GM08714 (cell line): ENCODE measurements around the gene GATA3.

Source experiments
- H3K4me3 ChIP-seq: fragments of 200-500 bp; sonication (Bioruptor generic); 2 replicates; pipeline ENCODE4 v1.5.1; 2014; ENCODE audit warnings: mild to moderate bottlenecking, low read length, inconsistent platforms
- ZNF274 ChIP-seq: IDR thresholded peaks from 2 replicates; pipeline ENCODE4 v1.6.1; 2012; ENCODE audit warnings: mild to moderate bottlenecking, low read depth, low read length

GATA3 gene

GRCh38 chr10:8034466-8035005, 20.0 kb upstream of the GATA3 start:
- no peak overlapping the region; the same call in 1 of the 2 replicates for H3K4me3 ChIP-seq

DNA sequence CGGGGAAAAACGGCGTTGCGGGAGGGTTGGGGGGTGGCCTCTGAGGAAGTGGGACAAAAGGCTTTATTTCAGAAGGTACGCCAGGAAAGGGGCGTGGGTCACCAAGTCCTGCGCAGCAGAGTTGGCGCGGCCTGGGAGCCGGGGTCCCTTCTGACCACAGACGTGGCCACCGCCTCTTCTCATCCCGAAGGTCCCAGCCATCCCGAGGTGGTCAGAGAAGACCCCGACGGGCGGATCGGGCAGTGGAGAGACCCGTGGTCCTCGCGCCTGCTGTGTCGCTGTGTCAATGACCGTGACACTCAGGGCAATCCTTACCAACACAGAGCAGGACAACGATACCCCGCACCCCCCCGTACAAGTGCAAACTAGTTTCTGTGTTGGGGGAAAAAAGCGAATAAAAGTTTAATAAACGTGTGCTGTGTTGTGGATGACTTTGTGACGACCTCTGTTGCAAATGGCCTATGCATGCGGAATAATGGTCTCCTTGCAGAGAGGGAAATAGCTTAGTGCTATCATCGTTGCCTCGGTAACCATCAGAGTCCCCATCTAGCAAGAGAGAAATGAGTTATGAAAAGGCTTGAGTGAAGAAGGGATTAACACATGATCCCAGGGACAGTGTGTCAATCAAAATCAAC, 19.4 kb upstream of the GATA3 start:
- no peak overlapping the region for H3K4me3 ChIP-seq
- no peak for TF ChIP-seq ZNF274

More at GRCh38 chr10:8034466-8035005, 20.0 kb upstream of the GATA3 start:
- TF ChIP-seq ZNF274 = no peak

DNA sequence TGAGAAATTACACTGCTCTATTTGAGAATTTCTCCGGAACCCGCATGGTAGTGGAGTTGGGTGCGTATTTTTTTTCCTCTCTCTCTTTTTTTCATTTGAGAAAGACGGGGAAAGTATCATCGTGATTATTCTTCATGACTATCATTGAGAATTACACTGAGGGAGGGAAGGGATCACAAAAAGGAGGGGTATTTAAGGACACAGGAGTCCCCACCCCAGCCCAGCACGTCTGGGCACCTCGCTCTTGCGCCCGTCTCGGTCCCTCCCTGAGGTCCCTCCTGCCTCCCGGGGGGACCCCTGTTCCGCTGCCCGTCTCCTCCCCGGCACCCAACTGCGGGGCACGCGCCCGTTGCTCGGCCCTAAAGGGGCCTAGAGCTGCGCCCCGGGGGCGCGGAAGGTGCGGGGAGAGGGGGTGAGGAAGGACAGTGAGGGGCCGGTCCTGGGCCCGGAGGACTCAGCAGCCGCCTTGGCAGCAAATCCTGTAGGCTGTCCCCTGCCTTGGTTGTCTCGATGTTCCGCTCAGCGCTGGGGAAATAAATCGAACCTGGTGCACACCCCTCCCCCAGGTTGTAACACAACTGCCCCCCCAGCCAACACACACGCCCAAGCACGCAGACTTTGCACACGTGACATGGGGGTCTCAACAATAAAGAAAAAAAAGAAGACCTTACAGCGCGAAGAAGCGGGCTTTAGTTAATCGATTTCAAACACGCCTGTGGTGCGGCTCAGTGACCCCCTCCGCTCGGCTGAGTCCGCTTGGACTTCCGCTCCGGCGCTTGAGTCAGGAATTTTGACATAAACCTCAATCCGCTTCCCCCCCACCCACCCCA, 18.6 kb upstream of the GATA3 start:
- no peak overlapping the region for H3K4me3 ChIP-seq
- no peak for TF ChIP-seq ZNF274

GRCh38 chr10:8036506-8037198, 17.8 kb upstream of the GATA3 start:
- no peak for TF ChIP-seq ZNF274
- H3K4me3 ChIP-seq = no peak overlapping the region

- H3K4me3 ChIP-seq = no peak overlapping the region
- TF ChIP-seq ZNF274 = no peak
These were observed 17.2 kb upstream of the GATA3 start for GRCh38 chr10:8037199-8037801.

DNA sequence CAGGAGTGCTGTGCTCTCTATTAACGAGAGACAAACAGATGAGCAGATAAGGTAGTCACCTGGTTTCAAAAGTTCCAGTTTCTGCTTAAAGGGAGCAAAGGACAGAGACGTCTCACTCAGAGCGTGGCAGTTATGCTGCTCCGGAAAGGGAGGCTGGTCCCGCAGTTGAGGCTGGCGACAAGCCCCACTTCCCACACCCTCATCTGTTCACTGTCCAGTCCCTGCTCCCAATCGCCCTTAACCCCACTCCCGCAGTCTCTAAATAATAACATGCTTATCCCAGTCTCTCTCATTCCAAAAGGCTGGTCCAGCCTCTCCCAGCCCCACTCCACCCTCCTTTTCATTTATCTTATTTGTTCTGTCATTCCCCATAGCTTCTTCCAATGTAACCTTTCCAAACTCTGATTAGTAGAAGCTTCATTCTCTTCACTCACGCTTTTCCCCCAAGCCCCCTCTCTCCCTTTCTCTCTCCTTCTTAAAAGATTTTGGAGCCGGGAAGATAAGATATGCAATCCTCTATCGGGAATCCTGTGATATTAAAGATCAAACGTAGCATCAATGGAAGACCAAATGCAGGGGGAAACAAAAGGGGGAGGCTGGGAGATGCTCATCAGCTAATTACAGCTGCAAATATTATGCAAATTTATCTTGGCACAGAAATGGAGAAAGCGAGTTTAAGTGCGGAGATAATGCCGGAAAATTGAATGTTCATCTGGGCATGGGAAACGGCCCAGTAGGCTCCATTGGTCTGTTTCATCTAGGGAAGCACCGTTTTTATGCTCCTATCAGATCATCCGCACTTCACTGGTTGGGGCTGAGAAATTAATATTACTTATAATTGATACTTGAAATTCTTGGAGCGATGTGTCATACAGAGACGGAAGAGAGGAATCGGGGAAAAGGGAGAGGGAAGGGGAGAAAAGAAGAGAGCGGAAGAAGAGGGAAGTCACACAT, 16.3 kb upstream of the GATA3 start:
- TF ChIP-seq ZNF274 = no peak
- H3K4me3 ChIP-seq = no peak overlapping the region

- TF ChIP-seq ZNF274 = no peak
- H3K4me3 ChIP-seq = no peak overlapping the region
These were observed 15.1 kb upstream of the GATA3 start for GRCh38 chr10:8039321-8039881.

- TF ChIP-seq ZNF274 = no peak
These were observed 13.8 kb upstream of the GATA3 start for GRCh38 chr10:8040651-8041050.

DNA sequence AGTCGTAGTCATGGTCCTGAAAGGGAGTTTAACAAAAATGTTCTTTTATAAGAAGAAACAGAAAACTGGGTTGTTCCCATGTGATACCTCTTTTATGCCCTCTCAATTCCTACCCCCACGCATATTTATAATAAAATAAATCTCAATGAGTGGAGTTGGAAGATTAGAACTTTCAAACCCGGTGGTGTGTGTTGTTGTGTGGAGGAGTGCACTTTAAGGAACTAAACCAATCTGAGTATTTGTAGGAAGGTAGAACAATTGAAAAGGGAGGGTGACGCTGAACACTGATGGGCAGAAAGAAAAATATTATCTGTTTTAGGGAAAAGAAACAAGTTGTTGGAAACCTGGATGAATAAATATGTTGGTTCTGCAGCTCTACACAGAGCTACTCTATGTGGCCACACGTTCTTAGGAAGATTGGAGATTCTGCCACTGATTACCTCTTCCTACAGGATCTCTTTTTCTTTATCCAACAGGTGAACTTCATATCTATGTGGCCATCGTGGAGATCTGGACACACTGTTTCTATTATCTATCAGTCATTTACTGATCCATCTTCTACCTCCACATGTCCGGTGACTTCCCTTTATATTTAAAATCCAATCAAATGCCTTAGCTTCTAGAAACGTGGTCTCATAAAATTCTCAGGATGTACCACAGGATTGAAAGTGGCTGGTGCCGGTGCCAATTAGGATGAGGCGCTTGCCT, 13.1 kb upstream of the GATA3 start:
- no peak overlapping the region for H3K4me3 ChIP-seq
- no peak for TF ChIP-seq ZNF274

More at GRCh38 chr10:8040651-8041050, 13.8 kb upstream of the GATA3 start:
- no peak overlapping the region for H3K4me3 ChIP-seq

DNA sequence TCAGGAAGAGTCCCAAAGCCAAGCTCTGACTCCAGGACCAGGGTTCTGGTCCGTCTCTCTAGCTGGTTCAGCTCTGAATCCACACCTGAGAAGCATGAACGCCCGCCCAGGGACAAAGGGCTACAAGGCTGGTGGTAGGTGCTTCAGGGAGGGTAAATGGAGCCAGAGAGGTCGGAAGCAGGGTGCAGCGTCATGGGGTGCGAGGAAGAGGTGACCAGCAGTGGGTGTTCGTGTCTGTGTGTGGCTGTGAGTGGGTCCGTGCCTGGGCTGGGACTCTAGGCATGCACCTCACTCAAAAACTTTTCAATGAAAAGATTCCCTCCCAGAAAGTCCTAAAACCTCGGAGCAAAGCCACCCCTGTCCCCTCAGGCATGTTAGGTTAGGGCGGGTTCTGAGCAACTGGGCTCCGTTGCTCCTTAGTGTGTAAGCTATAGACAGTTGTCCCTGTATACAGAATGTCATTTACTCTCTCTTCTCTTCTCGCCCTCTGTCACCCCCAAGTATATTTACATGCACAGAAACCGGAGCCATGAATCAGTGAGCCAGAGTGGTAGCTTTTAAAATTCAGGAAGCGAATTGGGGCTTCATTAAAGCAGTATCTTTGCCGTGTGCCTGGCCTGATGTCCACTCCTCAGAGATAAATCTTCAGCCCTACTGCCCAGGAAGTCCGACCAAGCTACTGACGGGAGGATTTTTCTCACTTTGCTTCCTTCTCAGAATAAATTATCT, 12.3 kb upstream of the GATA3 start:
- H3K4me3 ChIP-seq = no peak overlapping the region
- no peak for TF ChIP-seq ZNF274

GRCh38 chr10:8042721-8043568, 11.5 kb upstream of the GATA3 start:
- no peak overlapping the region for H3K4me3 ChIP-seq
- TF ChIP-seq ZNF274 = no peak
